Measurements from ENCODE around the gene MTHFSD.

Gene MTHFSD

GRCh38 chr16:86505899-86506864 is 48.9 kb downstream of the MTHFSD start:
- H3K27me3 Mint-ChIP-seq (ENCODE audit: low read depth, poor library complexity) = peaks cover 95% of the 10 kb centered on the region
- H3K36me3 Mint-ChIP-seq (ENCODE audit: low read depth) = no peaks in the 10 kb centered on the region
- no peak overlapping the region for H3K27ac Mint-ChIP-seq
- H3K4me1 Mint-ChIP-seq = peaks cover 28% of the 10 kb centered on the region
- TF ChIP-seq CTCF (IDR thresholded peaks at IDR 0.05) = no peak
- H3K4me3 Mint-ChIP-seq = peak overlapping the region; percentile 13
- no peak for DNase-seq
- H3K9me3 Mint-ChIP-seq = no peaks in the 10 kb centered on the region

GRCh38 chr16:86505185-86505898 is 49.7 kb downstream of the MTHFSD start:
- Mint-ChIP-seq H3K9me3 (no peaks in the 10 kb centered on the region), H3K36me3 (ENCODE audit: low read depth) (no peaks in the 10 kb centered on the region), H3K4me3 (peak overlapping the region; percentile 29), H3K4me1 (peaks cover 28% of the 10 kb centered on the region), H3K27ac (no peak overlapping the region), H3K27me3 (ENCODE audit: low read depth, poor library complexity) (peaks cover 97% of the 10 kb centered on the region)
- no peak for TF ChIP-seq CTCF (IDR thresholded peaks at IDR 0.05)
- peak; percentile 74 for DNase-seq

GRCh38 chr16:86504315-86505184 is 50.5 kb downstream of the MTHFSD start:
- Mint-ChIP-seq H3K27ac (no peak overlapping the region), H3K4me1 (peaks cover 28% of the 10 kb centered on the region), H3K27me3 (ENCODE audit: low read depth, poor library complexity) (peaks cover 100% of the 10 kb centered on the region), H3K9me3 (no peaks in the 10 kb centered on the region), H3K36me3 (ENCODE audit: low read depth) (no peaks in the 10 kb centered on the region), H3K4me3 (no peak overlapping the region)
- no peak for DNase-seq
- no peak for TF ChIP-seq CTCF (IDR thresholded peaks at IDR 0.05)

GRCh38 chr16:86503830-86504229 is 51.2 kb downstream of the MTHFSD start:
- TF ChIP-seq CTCF (IDR thresholded peaks at IDR 0.05) = no peak
- peaks cover 30% of the 10 kb centered on the region for H3K4me1 Mint-ChIP-seq
- H3K4me3 Mint-ChIP-seq = no peak overlapping the region
- no peak for DNase-seq
- no peaks in the 10 kb centered on the region for H3K9me3 Mint-ChIP-seq
- no peaks in the 10 kb centered on the region for H3K36me3 Mint-ChIP-seq (ENCODE audit: low read depth)
- H3K27me3 Mint-ChIP-seq (ENCODE audit: low read depth, poor library complexity) = peaks cover 100% of the 10 kb centered on the region
- H3K27ac Mint-ChIP-seq = no peak overlapping the region

GRCh38 chr16:86502856-86503748 is 51.9 kb downstream of the MTHFSD start:
- TF ChIP-seq CTCF (IDR thresholded peaks at IDR 0.05) = no peak
- Mint-ChIP-seq H3K4me3 (no peak overlapping the region), H3K4me1 (peaks cover 34% of the 10 kb centered on the region), H3K36me3 (ENCODE audit: low read depth) (no peaks in the 10 kb centered on the region), H3K27ac (no peak overlapping the region), H3K9me3 (no peaks in the 10 kb centered on the region), H3K27me3 (ENCODE audit: low read depth, poor library complexity) (peaks cover 100% of the 10 kb centered on the region)
- no peak for DNase-seq
